ACHN (cell line): ENCODE data around the gene ASTN2.

Source experiments
- DNase-seq: peaks from one replicate; pipeline ENCODE4 v3.0.0-alpha.2; 2015
- in situ Hi-C: cut with HindIII; loops from 2 replicates; pipeline ENCODE4 v1.10.0; 2017; ENCODE audit warnings: low sequenced_read_pairs, low pct_ligation_motif_present, low pct_unique_long_range_greater_than_20kb

The ASTN2 gene

DNA sequence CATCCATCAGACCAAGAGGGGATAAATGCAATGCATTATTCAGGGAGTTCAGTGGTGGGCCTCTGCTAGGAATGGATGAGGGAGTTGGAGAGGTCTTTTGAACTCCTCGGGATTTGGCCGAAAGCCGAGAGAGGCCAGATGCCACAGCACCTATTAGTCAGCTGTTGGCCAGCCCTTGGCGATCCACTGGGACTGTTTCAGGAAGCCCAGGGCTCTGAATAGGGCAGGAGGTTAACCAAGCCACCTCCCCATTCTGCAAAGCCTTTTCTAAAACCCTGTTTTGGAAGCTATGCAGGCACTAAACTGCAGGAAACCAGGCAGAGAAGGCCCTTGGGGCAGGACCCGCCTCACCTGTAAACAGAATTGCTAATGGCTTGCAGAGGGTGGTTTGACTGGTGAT lies 37.8 kb downstream of the ASTN2 start:
- no peak for DNase-seq
- in situ Hi-C loops: no loop called here

- in situ Hi-C loops: no loop called here
These were observed 38.9 kb downstream of the ASTN2 start for GRCh38 chr9:117375956-117376355.

GRCh38 chr9:117374076-117374725 lies 40.7 kb downstream of the ASTN2 start:
- in situ Hi-C loops: no loop called here
- no peak for DNase-seq

More at GRCh38 chr9:117375956-117376355, 38.9 kb downstream of the ASTN2 start:
- DNase-seq: no peak

DNA sequence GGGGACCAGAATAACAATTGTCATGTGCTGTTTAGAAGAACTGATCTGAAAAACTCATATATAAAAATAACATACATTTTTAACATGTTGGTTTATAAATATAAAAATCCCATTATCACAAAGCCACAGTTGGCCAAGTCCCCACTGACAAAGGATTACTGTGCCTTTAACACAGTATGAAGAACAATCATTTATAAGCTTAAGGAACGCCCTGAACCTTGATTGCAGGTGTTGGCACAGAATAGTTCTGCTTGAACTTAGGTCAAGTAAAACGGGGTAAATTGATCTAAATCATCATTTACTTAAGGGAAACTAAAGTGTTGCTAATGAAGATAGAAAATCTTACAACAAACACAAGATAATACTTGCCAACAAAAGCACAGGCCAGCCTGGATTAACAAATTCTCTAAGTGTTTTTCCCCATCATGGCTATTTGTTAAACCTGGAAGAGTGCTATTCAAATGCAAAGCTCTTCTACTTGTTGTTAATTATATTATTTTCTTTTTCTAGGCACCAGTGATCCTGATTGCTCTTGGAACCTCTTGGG lies 46.1 kb downstream of the ASTN2 start:
- in situ Hi-C loops: no loop called here
- no peak for DNase-seq

- in situ Hi-C loops: no loop called here
- no peak for DNase-seq
These were observed 49.4 kb downstream of the ASTN2 start for GRCh38 chr9:117365438-117365837.

DNA sequence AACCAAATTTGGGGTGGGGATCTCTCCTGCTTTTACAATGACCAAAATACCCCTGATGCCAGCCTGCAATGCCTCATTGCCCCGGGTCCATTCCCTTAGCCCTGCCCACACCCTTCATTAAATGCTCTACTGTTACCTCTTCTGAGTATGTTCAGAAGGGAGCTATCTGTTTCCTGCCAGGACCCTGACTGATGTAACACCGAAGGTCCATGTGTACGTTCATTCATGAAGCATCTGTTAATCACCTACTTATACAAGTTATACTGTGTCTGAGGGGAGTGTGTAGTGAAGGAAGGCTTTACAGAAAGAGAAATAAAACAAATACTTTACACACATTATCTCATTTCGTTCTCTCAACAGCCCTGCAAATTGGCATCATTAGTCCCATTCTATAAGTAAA lies 51.9 kb downstream of the ASTN2 start:
- DNase-seq: no peak
- in situ Hi-C loops: no loop called here

GRCh38 chr9:117359910-117360309 lies 54.9 kb downstream of the ASTN2 start:
- in situ Hi-C loops: no loop called here
- no peak for DNase-seq

DNA sequence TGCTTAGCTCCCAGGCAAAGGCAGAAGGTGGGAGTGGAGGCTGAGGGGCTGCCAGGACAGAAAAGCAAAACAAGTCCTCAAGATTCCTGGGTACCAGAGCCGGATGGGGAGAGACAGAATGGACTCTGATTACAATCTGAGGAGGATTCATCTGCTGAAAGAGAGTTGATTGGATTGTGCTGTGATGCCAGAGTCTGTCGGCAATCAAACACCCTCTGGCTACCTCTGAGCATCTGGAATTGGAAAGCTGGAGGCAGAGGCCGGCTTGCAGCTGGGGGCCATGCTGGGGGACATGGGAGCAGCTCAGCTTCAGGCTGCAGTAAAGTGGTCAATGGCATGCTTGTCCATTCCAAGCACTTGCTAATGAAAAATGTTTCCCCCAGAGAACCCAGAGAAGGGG lies 59.3 kb downstream of the ASTN2 start:
- in situ Hi-C loops: no loop called here

GRCh38 chr9:117354997-117355396 lies 59.9 kb downstream of the ASTN2 start:
- in situ Hi-C loops: no loop called here

More for the DNA sequence above, 59.3 kb downstream of the ASTN2 start:
- DNase-seq: no peak

DNA sequence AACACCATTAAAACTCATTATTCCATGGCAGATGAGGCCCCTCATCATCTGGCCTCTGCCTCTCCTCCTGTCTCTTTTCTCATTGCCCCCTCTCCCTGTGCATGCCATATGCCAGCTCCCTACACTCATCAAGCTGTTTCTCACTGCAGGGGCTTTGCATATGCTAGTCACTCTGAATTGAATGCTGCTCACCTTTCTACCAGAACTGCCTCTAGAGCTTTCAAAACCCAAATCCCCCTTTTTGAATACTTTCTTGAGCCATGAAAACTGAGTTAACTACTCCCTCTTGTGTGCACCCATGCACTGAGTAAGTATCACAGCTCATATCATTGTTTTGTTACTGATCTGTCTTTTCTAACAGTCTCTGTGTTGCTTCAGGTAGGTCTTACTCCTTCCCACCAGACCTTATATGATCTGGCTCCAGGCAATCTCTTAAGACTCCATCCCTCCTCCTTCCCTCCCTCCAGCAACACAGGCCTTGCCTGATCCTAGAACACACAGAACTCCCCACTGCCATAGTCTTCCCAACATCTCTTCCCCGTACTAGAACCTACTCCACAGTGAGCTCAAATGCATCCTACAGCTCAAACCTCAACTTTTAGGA lies 60.5 kb downstream of the ASTN2 start:
- no peak for DNase-seq
- in situ Hi-C loops: no loop called here

More at GRCh38 chr9:117354997-117355396, 59.9 kb downstream of the ASTN2 start:
- DNase-seq: no peak

- in situ Hi-C loops: no loop called here
- DNase-seq: no peak
These were observed 69.8 kb downstream of the ASTN2 start for GRCh38 chr9:117344892-117345660.

- in situ Hi-C loops: no loop called here
- DNase-seq: no peak
These were observed 71.4 kb downstream of the ASTN2 start for GRCh38 chr9:117343427-117343826.

- no peak for DNase-seq
- in situ Hi-C loops: no loop called here
These were observed 73.7 kb downstream of the ASTN2 start for GRCh38 chr9:117341151-117341550.

GRCh38 chr9:117340422-117340821 lies 74.4 kb downstream of the ASTN2 start:
- no peak for DNase-seq
- in situ Hi-C loops: no loop called here

- DNase-seq: no peak
- in situ Hi-C loops: no loop called here
These were observed 78.9 kb downstream of the ASTN2 start for GRCh38 chr9:117335837-117336433.

DNA sequence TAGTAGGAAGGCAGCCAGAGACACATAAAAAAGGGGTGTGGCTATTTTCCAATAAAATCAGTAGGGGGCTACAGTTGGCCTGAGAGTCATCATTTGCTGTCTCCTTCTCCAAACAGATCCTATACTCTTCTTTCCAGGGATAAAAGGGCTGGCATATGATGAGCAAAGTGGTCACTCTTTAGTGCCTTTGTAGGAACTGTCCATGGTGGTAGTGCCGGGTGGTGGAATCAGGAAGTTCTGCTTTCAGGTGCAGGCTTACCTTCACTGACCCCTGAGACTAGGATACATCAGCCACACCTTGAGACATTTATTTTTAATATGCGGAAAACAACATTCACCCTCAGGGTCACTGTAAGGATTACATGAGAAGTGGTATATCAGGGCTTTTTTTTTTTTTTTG lies 80.8 kb downstream of the ASTN2 start:
- in situ Hi-C loops: no loop called here
- DNase-seq: no peak

DNA sequence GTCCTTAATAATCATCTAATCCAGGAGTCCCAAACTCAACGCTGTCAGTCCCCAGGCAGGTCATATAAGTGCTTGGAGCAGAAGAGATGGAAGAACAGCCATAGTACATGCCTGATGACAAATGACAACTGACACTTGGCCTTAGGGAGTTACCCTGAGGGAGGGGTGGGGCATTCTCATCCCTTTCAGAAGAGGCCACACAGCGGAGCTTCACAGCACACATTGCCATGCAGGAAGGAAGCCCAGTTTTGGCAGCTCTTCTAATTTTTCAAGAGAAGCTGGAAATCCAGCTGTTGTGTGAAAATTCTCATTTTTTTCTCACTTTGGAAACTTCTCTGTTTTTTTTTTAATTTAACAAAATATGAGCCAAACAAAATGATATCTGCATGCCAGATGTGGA lies 89.0 kb downstream of the ASTN2 start:
- in situ Hi-C loops: no loop called here
- DNase-seq: no peak

DNA sequence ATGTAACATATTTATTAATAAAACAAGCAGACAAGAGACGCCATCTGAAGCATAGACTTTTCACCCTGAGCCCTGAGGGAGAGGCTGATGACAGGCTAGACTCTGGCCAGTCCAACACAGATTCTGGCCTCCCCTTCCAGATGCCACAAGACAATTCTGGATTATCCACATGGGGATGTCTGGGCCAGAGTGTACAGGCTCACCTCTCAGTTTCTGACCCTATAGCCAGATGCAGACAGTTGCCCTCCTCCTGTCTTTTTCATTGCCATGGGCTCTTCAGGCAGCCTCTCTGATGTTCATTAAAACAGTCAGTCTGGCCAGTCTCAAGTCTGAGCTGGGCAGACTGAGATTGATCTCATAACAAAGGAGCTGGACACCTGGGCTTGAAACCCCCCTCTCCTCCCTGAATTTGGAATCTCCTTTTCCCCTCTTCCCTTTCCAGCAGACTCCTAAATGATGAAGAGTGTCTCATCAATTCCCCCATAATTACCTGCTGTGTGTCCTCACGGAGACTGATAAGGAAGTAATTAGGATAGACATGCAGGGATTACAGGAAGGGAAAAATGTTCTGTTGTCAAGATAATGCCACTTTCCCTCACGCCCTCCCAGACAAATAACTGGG lies 89.6 kb downstream of the ASTN2 start:
- in situ Hi-C loops: no loop called here

DNA sequence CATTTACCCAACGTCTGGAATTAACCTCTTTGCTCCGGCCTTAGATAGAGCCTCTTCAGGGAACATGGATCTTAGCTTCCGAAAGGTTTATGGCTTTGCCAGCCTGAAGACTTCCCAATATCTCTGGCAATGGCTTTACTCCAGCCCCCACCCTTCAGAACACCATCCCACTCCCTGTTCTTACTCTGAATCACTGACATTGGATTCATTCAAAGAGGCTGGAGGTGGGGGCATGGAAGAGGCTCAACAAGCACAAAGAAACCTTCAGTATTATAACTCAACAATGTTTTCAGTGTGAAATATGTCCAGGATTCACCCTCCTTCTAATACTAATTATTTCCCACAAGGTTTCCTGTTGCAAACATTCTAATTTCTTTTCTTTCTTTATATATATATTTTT lies 91.5 kb downstream of the ASTN2 start:
- in situ Hi-C loops: no loop called here
- no peak for DNase-seq

More for the DNA sequence above, 89.6 kb downstream of the ASTN2 start:
- DNase-seq: no peak
